Left kidney (tissue), 2 donors: ENCODE measurements around the gene ANKRD27. TPM values are rescaled to one million over a fixed set of nuclear protein-coding genes. Genes with fewer than 3 reads are reported as not detected.
"Not testable (repeated sequence)": the region's sequence is repeated elsewhere in the genome, so short reads cannot be mapped to it uniquely, and the experiment has no call there.

Source experiments
- DNase-seq: peaks from one replicate; pipeline ENCODE4 v3.0.0-alpha.2; 2013
- polyA plus RNA-seq: library from polyadenylated mRNA; unstranded; fragments of 120-200 nt; gene quantifications from one replicate; pipeline ENCODE4 v1.2.1, GENCODE V29; 2013; ENCODE audit not compliant: insufficient read length

ANKRD27 gene
- polyA plus RNA-seq, 1 donor, result 18.7 TPM

DNA sequence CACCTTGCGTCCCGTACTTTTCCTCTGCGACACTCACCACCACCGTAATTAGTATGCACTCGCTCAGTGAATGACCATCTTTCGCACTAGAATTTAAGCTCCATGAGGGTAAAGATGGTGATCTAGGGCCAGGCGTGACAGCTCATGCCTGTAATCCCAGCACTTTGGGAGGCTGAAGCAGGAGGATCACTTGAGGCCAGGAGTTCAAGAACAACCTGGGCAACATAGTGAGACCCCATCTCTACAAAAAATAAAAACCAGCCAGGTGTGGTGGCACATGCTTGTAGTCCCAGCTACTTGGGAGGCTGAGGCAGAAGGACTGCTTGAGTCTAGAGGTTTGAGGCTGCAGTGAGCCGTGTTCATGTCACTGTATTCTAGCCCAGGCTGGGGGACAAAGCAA lies 18.6 kb downstream of the ANKRD27 start:
- not testable (repeated sequence) for DNase-seq

DNA sequence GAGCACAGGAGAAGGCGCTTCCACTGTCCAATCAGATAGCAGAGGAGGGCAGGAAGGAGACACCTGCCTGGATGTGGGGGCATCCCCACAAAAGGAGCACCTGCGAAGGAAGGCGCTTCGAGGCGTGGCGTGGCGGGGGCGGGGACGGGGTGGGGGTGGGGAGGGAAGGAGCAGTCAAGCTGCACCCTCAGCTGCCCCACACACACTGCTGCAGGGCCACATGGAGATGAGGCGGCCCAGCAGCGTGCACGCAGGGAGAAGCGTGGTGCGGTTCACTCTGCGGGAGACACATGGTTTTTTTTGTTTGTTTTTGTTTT lies 21.4 kb downstream of the ANKRD27 start:
- DNase-seq, result no peak

DNA sequence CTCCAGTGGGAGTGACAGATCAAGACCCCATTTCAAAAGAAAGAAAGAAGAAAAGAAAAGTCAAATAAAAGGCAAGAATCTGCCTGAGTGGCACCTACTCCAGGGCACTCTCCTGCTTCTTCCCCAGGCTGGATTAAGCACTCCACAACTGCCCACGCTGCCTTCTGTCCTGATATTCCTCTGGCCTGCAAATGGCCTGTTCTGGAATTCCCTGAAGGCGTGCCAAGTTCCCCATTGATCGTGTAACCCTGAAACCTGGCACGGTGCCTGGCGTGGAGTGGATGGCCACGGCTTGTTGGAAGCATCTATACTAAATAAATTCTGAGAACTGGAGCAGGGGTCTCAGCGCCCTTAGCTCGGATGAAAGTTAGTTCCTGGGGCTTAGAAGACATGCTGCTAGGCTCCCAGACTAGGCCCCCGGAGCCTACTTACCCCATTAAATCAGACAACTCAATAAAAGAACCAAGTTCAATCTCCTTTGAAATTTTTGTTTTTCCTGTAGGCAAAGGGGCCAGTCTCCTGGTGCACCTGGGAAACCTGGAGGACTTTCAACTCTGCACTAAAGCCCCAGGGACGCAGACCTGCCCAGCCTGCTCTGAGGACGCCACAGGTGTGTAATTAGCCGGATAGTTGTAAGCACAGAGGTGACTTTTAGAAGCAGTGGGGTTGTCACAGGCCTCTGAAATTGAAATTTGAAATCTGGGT lies 21.9 kb downstream of the ANKRD27 start:
- DNase-seq, result no peak

DNA sequence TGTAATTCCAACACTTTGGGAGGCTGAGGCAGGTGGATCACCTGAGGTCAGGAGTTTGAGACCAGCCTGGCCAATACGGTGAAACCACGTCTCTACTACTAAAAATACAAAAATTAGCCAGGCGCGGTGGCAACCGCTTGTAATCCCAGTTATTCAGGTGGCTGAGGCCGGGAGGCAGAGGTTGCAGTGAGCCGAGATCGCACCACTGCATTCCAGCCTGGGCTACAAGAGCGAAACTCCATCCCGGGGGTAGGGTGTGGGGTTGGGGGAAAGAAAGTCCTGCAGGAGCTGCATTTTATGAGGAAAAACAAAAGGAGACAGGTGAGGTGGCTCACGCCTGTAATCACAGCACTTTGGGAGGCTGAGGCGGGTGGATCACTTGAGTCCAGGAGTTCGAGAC lies 22.6 kb downstream of the ANKRD27 start:
- DNase-seq, result not testable (repeated sequence)

DNA sequence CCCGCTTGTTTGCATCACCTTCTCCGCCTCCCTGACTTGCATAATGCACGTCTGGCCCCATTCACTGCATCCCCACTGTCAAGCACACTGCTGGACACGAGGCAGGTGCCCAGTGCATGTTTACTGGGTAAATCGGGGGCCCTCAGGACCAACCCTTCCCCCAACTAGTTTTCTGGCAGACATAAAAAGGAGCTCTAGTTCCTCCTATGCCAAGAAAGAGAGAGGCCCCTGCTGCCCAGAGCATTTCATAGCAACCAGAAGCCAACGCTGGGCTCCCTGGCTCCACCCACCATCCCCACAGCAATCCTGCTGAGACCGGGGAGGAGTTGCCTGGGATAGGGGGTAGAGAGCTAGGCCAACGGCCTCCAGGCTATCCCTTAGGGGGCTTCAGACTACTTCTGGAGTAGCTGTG lies 23.2 kb downstream of the ANKRD27 start:
- no peak for DNase-seq

DNA sequence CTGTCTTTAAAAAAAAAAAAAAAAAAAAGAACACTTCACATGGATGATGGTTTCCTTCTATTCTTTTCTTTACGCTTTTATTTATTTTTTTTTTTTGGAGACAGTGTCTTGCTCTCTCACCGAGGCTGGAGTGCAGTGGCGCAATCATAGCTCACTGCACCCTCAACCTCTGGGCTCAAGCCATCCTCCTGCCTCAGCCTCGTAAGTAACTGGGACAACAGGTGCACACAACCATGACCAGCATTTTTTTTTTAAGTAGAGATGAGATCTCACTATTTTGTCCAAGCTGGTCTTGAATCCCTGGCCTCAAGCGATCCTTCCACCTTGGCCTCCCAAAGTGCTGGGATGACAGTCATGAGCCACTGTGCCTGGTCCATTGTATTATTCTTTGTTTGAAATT lies 24.3 kb downstream of the ANKRD27 start:
- DNase-seq, result no peak

DNA sequence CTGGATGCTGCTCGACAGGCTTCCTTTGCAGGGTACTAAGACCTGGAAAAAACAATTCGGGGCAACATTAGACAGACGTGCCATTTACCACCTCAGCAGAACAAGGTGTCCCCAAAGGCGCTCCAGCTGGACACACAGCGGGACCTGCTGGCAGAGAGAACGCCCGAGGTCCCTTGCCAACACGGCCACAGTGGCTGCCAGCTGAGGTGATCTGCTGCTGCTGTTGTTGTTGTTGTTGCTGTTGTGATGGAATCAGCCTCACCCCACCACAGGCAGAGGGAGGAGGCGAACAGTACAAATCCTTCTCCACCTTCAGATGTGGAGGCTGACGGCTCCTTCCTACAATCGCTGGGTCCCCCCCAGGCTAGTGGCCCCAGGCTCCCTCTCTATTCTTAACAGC lies 25.2 kb downstream of the ANKRD27 start:
- no peak for DNase-seq

DNA sequence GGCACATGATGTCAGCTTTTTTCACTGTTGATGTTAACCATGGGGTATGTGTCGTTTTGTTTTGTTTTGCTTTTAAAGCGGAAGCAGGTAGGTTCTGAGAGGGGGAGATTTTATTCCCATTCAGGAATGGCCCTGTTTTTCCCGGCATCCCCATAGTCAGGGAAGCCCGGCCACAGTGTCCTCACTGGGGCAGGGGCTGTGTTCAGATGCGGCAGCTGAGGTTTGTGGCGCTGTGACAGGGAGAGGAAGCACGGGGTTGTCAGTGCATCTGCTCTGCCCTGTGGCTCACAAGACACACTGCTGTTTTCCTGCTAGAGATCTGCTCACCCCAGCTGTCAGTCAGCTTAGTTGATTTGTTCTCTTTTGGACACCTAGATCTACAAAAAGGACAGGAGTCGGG lies 27.6 kb downstream of the ANKRD27 start:
- DNase-seq, result no peak

DNA sequence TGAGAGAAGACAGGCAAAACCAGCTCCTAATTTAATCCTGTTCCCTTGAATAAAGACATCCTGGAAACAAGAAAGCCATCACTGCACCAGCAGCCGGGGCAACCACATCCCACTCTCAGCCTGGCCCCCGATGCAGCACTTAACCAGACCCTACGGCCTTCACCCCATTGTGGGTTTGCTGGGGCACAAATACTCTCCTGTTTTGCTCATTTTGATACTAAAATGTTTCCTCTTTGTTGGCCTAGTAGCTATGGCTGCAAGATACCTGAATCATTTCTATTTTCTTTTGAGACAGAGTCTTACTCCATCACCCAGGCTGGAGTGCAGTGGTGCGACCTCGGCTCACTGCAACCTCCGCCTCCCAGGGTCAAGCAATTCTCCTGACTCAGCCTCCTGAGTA lies 28.4 kb downstream of the ANKRD27 start:
- DNase-seq, result no peak

DNA sequence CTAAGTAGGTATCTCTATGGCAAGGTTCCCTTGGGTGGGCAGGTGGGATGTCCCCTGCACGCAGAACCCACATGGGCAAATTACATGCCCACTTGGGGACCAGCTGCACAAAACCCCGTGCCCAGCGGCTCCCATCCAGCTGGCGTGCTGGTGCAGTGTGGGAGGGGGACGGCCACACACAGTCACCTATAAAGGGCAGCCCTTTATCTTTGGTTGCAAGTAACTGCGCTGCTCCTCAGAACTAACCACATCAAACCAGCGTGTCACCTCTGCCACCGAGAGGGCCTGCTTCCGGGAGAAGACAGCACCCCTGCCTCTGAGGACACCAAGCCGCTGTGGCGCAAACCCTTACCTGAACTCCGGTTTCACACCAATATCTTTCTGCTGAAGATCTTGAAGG lies 32.2 kb downstream of the ANKRD27 start:
- DNase-seq, result no peak

DNA sequence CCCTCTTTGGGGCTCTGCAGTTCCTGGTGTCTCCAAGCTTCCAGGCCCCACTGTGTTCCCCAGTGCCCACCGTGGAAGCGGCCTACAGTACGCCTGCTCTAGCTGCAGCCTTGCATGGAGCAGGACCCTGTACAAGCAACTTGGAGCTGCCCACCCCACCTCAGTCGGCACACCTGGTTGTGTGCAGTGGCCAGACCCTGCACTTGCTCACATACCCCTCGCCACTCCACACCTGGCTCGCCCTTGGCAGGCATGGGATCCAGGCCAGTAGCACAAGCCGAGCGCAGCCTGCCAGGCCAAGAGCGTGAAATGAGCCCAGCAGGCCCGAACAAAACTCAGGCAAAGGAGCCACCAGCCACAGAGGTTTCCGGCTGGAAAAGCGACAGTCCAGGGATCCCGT lies 36.4 kb downstream of the ANKRD27 start:
- DNase-seq, result no peak

DNA sequence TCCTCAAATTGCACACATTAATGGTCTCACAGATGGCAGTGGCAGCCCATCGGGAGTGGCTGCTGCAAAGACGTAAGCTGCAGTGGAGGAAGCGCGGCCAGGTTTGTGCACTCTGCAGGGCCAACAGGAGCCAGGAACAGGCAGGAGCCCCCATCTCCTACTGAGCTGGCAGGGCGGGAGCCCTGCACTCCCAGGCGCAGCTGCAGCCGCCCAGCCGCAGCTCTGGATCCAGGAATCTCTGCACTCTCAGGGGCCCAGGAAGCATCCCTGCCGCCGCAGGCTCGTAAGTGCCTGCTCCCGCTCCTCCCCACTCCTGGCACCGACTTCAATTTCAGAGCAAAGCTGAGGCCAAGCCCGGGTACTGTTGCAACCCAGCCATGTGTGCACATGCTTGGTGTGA lies 37.5 kb downstream of the ANKRD27 start:
- no peak for DNase-seq

DNA sequence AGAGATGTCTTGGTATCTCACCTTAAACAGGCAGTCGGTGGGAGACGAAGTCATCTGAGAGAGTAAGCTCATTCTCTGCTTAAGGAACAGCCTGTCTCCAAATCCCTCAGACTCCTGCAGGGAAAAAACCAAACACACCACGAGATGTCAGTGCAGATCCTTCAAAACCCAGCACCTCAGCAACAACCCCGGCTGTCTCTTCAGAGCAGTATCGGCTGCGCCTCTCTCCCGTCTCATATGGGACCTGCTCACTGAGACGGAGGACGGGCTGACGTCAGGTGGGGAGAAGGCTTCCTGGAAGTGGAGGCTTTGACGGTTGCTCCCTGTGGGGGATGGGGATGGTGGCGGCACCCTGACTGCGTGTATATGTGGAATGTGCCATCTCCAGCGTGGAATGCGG lies 43.6 kb downstream of the ANKRD27 start:
- DNase-seq, result no peak

DNA sequence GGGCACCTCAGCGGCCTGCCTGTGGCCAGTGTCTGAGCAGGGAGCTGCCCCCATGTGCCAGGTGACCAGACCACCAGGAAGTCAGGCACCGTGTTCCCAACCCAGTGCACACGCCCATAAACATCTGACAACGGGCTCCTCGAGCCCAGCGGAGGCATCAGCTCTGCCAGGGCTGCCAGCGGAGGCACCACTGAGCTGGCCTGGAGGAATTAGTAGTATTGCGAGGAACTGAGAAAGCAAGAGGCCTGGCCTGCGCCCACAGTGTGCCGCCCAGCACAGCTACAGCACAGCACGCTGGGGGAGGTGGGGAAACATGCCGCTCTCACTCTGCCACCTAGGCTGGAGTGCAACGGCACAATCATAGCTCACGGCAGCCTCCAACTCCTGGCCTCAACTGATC lies 44.6 kb downstream of the ANKRD27 start:
- DNase-seq, result no peak

DNA sequence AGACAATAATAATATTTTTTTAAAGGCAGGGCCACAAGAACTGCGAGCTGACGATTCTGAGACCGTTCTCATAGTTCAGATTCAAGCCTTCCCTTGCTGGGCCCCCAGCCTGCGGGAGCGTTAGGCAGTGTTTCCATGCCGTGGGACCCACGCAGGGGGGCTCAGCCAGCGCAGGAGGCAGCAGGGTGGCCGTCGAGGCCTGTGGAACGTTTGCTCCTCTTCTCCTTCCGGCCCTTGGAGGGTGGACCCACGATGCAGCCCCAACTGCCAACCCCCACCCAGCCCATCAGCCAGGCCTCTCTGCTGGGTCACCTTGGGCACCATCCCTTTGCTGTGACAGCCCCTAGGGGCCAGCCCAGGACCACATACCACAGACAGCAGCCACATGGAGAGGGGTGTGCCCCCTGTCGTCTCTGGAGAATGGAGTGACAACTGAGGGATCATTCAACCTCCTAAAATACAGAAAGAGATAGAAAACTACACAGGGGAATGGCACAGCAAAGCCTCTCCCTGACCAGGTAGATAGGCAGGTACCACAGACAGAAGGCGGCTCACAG lies 47.2 kb downstream of the ANKRD27 start:
- DNase-seq, result no peak

DNA sequence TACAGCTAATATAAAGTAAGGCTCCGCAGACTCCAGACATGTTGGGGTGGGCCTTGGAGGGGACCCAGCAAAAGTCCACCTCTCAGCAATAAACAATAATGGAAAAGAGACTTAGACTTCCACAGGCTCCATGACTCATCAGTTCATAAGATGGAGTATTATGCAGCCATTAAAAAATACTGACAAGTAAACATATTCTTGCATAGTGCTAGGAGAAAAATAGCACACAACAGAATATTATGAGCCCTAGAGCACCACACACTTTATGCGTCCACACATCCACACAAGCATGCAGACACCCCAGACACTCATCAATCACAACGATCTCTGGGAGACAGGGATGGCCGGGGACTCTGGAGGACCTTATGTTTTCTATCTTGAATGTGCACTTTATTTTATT lies 48.0 kb downstream of the ANKRD27 start:
- DNase-seq, result no peak

DNA sequence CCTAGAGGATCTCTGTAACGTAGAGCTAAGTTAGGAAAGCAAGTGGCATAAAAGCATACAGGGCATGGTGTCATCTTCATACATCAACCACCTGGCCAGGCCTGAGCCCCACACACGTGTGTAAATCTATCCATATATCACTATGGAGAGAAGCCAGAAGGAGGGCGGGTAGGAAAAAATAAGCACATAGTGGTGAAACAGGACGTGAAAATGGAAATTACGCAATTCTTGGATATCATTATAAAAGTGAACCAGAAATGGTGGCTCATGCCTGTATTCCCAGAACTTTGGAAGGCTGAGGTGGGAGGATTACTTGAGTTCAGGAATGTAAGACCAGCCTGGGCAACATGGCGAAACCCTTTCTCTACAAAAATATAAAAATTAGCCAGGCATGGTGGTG lies 50.6 kb downstream of the ANKRD27 start:
- no peak for DNase-seq

DNA sequence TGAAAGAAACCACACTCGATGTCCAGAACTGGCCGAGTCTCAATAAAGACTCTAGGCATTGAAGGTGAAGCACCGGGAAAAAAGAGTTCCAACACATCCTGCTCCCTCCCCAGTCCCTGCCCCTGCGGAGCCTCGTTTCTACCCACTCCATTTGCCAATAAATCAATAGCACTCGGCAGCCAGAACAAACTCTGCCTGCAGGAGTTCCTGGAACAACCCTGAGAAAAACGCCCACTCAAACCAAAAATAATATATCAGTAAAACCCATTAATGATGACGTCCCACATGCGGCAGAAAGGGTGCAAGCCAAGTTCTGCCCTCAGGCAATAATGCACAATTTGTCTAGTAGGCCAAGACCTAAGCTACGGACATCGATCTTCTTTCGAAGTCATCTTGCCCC lies 53.0 kb downstream of the ANKRD27 start:
- DNase-seq, result no peak

DNA sequence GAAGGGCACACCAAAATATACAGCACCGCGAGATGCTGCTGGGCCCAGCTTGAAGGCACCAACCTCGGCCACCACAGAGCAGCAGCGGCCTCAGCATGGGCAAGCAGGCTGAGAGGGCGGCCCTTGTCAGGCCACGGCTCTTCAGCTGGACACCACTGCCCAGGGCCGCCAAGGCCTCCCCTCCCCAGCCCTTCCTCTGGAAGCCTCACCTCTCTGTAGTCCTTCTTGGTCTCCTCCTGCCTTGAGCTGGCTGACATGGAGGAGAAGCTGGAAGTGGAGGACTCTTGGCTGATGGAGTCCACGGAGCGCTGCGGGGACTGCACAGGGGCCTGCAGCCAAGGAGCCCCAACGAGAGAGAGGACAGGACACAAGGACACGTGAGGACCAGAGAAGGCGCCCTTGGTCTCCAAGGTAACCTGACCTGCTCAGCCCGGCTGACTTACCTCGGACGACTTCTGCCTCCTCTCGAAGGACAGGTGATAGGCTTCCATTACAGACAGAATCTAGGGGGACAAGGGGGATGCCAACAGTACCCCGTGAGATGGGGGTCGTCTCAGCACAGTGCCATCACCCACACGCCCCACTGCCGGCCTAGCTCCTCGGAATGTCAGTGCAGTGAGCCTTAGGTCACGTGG lies 55.8 kb downstream of the ANKRD27 start:
- no peak for DNase-seq

DNA sequence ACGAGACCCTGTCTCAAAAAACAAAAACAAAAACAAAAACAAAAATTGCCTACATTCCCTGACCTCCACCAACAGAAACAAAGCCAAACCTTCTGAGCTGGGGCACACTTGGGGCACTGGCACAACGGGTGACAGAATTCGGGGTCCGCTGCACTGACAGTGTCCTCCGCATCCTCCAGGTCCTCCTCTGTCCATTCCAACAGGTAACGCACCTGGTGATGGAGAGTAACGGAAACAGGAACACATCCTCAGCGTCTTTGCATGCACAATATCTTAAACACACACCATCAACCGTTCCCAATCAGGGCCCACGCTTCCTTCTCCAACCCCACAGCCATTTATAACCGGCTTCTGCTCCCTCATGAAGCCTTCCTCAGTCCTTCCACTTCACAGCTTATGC lies 59.4 kb downstream of the ANKRD27 start:
- DNase-seq, result no peak

DNA sequence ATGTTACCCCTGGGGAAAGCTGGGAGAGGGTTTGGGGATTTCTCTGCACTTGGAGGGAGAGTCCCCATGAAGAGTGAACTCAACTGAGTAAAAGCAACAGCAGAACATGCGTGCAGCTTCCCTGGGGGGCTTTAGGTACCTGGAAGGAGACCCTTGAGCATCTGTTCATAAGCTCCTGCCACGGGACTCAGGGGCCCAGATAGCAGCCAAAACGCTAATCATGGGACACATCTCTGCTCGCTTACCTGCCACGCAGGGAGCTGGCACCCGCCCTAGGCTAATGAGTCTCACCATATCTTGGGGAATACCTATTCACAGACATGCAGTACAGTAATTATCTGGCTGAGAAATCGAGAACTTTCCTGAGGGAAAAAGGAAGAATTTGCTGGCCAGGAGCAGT lies 60.1 kb downstream of the ANKRD27 start:
- no peak for DNase-seq

DNA sequence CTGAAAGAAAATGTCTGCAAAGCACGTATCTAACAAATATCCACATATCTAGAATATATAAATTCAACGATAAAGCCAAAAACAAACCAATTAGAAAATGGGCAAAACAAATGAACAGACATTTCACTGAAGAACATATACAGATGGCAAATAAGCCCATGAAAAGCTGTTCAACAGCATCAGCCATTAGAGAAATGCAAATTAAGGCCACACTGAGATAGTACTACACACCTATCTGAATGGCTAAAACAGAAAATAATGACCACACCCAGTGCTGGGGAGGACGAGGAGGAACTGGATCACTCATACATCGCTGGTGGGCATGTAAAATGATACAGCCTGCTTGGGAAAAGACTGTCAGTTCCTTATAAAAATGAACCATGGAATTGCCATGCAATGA lies 62.0 kb downstream of the ANKRD27 start:
- no peak for DNase-seq

DNA sequence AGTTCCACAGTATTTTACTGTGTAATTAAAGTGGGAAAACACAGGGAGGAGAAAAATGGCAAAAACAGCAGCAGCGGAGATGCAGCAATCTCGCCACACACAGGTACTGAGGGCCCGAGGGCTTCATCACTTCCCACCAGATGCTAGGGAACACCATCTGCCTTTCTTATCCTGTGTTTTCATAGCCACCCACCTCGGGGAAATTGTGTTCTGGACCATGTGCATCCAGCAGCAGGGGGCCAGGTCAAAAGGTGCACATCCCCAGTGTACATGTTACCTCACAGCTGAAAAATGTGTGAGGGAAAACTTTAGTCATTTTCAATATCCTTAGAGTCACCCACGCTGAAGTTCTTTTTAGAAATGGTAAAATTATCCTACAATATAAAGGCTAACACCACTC lies 63.8 kb downstream of the ANKRD27 start:
- DNase-seq, result no peak

DNA sequence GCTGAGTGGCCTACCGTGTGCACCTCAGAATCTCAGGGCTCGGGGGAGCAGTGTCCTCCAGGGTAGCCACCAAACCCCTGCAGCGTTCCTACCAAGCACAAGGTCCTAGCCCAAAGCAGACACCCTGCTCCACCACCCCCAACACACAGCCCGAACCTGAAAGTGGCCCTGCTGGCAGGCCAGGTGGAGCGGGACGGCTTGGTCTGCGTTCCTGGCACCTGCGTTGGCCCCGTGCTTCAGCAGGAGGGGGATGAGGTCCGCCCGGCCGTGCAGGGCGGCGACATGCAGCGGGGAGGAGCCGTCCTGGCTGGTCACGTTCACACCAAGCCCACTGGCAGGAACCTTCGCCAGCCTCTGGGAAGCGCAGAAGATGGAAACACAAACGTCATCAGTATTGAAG lies 67.5 kb downstream of the ANKRD27 start:
- DNase-seq, result no peak
